GM21825 (cell line): ENCODE results near the gene HNRNPF.
"Not testable (repeated sequence)": the region's sequence is repeated elsewhere in the genome, so short reads cannot be mapped to it uniquely, and the experiment has no call there.

Source experiments
- ATAC-seq: cut with Tn5 transposase; IDR thresholded peaks from one replicate; pipeline ENCODE4 v1.9.1; 2021; ENCODE audit warnings: mild to moderate bottlenecking, moderate library complexity; ENCODE audit not compliant: unreplicated experiment

The HNRNPF gene

GRCh38 chr10:43408710-43409384 lies at the start of gene HNRNPF:
Gene HNRNPF (minus strand): TSS chr10:43409186. CDS start chr10:43387884, 21,302 bp downstream.
- peak; percentile 65 for ATAC-seq

- no peak for ATAC-seq
Measured at GRCh38 chr10:43458227-43458626, 49.2 kb upstream of the HNRNPF start.

GRCh38 chr10:43456561-43456960 lies 47.6 kb upstream of the HNRNPF start:
- ATAC-seq, result not testable (repeated sequence)

GRCh38 chr10:43454025-43454424 lies 45.0 kb upstream of the HNRNPF start:
- ATAC-seq, result not testable (repeated sequence)

GRCh38 chr10:43453266-43453831 lies 44.4 kb upstream of the HNRNPF start:
- no peak for ATAC-seq

- ATAC-seq, result no peak
Measured at GRCh38 chr10:43452356-43452914, 43.4 kb upstream of the HNRNPF start.

GRCh38 chr10:43448742-43449141 lies 39.8 kb upstream of the HNRNPF start:
- ATAC-seq, result no peak

- ATAC-seq, result not testable (repeated sequence)
Measured at GRCh38 chr10:43446219-43447017, 37.4 kb upstream of the HNRNPF start.

- ATAC-seq, result no peak
Measured at GRCh38 chr10:43444897-43445466, 36.0 kb upstream of the HNRNPF start.

- no peak for ATAC-seq
Measured at GRCh38 chr10:43444323-43444722, 35.3 kb upstream of the HNRNPF start.

- no peak for ATAC-seq
Measured at GRCh38 chr10:43440463-43441134, 31.6 kb upstream of the HNRNPF start.

- no peak for ATAC-seq
Measured at GRCh38 chr10:43437141-43437870, 28.3 kb upstream of the HNRNPF start.

GRCh38 chr10:43436291-43437140 lies 27.5 kb upstream of the HNRNPF start, which contains the start of gene ZNF487:
Gene ZNF487 (plus strand): TSS chr10:43437111. CDS start chr10:43475814, 38,703 bp downstream.
- ATAC-seq, result peak; percentile 97

GRCh38 chr10:43430926-43431663 lies 22.1 kb upstream of the HNRNPF start:
- ATAC-seq, result no peak

- ATAC-seq, result no peak
Measured at GRCh38 chr10:43427166-43427825, 18.3 kb upstream of the HNRNPF start.

- not testable (repeated sequence) for ATAC-seq
Measured at GRCh38 chr10:43426476-43426875, 17.5 kb upstream of the HNRNPF start.

- no peak for ATAC-seq
Measured at GRCh38 chr10:43424416-43424815, 15.4 kb upstream of the HNRNPF start.

GRCh38 chr10:43421944-43422343 lies 13.0 kb upstream of the HNRNPF start:
- not testable (repeated sequence) for ATAC-seq
